OCI-M2 (cell line): ENCODE results near the gene SMAD5.

Experiments used
- DNase-seq: peaks from one replicate; lab custom pipeline; 2025; ENCODE audit not compliant: unreplicated experiment; lab: John Stamatoyannopoulos, UW

SMAD5 gene

GRCh38 chr5:136153581-136154236, 21.1 kb downstream of the SMAD5 start:
- DNase-seq: no peak

GRCh38 chr5:136155078-136155477, 22.4 kb downstream of the SMAD5 start:
- no peak for DNase-seq

- no peak for DNase-seq
These were observed 23.1 kb downstream of the SMAD5 start for GRCh38 chr5:136155761-136156160.

- no peak for DNase-seq
These were observed 24.9 kb downstream of the SMAD5 start for GRCh38 chr5:136157514-136157913.

GRCh38 chr5:136159457-136159856, 26.8 kb downstream of the SMAD5 start:
- no peak for DNase-seq

- DNase-seq: no peak
These were observed 29.4 kb downstream of the SMAD5 start for GRCh38 chr5:136162008-136162407.

- no peak for DNase-seq
These were observed 31.6 kb downstream of the SMAD5 start for GRCh38 chr5:136164226-136164625.

GRCh38 chr5:136166909-136167308, 34.3 kb downstream of the SMAD5 start:
- DNase-seq: no peak

GRCh38 chr5:136169218-136169617, 36.6 kb downstream of the SMAD5 start:
- no peak for DNase-seq

- no peak for DNase-seq
These were observed 41.5 kb downstream of the SMAD5 start for GRCh38 chr5:136174021-136174659.

- DNase-seq: no peak
These were observed 50.0 kb downstream of the SMAD5 start for GRCh38 chr5:136182618-136183017.

GRCh38 chr5:136185974-136186665, 53.5 kb downstream of the SMAD5 start:
- no peak for DNase-seq

- no peak for DNase-seq
These were observed 54.2 kb downstream of the SMAD5 start for GRCh38 chr5:136186796-136187195.

GRCh38 chr5:136188859-136189258, 56.2 kb downstream of the SMAD5 start:
- no peak for DNase-seq

GRCh38 chr5:136190091-136190720, 57.6 kb downstream of the SMAD5 start:
- DNase-seq: no peak

- no peak for DNase-seq
These were observed 58.3 kb downstream of the SMAD5 start for GRCh38 chr5:136190904-136191303.

- DNase-seq: no peak
These were observed 58.8 kb downstream of the SMAD5 start for GRCh38 chr5:136191304-136192014.

GRCh38 chr5:136192015-136192525, 59.4 kb downstream of the SMAD5 start:
- no peak for DNase-seq

- DNase-seq: no peak
These were observed 60.1 kb downstream of the SMAD5 start, which contains the start of gene SMIM32 for GRCh38 chr5:136192526-136193321. SMIM32 (minus strand) TSS chr5:136193162; CDS start chr5:136192524, 638 bp downstream.

- no peak for DNase-seq
These were observed 60.8 kb downstream of the SMAD5 start for GRCh38 chr5:136193322-136193935.
